Vein endothelial cell (primary cell): Measurements from ENCODE around the gene FBXO24. TPM values are rescaled to one million over a fixed set of nuclear protein-coding genes. Genes with fewer than 3 reads are reported as not detected.

Experiments
- small RNA-seq: library from RNA; depleted of rRNA; stranded (forward); fragments of <200 nt; gene quantifications from one replicate; pipeline ENCODE3, GENCODE V24; 2012
- total RNA-seq: library from RNA; depleted of rRNA; stranded (reverse); fragments of >200 nt; gene quantifications from 2 replicates; pipeline ENCODE4 v1.2.3, GENCODE V29; 2012

The FBXO24 gene
- 0.19 and 0.65 TPM in 2 replicates for total RNA-seq

DNA sequence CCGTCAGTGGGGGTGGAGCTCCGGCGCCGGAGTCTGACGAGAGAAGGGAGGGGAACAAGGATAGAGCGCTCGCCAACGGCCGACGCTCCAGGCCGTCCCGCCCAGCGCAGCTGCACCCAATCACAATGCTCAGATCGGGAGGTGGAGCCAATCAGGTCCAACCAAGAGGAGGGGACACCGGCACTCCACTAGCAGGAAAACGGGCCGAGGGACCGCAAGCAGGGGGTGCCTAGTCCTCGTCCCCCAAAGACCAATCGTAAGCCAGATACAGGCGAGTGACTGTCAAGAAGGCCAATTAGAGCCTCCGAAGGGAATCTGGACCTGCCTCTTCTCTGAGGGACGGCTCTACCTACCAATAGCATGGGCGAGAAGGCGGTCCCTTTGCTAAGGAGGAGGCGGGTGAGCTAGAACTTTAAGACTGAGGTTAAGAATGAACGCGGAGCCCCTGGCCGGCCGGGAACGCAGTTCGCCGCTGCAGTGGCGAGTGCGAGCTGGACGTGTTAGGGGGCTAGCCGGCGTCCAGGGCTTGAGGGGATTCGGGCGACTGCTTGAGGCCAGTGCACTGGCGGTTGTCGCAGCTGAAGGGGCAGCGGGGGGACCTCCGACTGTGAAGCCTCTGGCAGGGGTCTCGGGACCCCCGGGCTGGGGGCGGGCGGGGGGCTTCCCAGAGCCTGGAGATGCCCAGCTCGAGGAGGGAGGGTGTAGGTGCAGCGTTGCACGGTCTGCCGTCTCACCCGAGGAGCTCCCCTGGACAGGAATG, at the start of gene FBXO24:
Gene FBXO24 (plus strand): TSS at position 63 of the 760 bp plus-strand sequence. CDS start 298 bp downstream, at position 361.

GRCh38 chr7:100538654-100539435, 47.3 kb upstream of the FBXO24 start, which contains the start of gene AGFG2:
TSS of gene AGFG2 (plus strand) at chr7:100539203. CDS start at chr7:100539347, 144 bp downstream.

DNA sequence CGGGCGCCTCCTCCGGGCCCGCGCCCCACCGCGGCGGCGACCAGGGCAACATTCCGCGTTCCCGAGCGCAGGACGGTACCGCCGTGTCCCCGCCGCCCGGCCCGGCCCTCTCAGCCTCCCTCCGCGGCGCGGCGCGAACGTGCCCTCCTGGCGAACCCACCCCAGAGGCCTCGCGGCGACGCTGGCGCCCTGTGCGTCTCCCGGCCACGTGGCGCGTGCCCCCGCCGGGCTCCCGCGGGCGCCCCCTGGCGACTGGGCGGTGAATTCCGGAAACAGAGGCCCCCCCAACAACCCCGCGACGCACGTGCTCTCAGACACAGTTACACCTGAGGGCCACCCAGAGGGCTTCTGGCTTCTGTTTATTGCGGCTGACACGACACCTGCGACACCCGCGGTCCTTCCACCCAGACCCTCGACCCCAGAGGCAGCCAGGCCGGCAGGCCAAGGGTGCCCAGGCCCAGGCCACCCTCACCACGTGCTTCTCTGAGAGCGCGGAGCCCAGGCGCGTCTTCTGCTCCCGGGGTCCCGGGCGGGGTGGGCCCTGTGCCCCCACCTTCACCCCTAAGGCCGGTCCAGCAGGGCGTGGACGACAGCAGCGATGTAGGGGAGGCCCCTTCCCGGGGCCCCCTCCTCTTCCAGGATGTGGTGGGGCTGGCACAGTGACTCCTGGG, 12.3 kb upstream of the FBXO24 start, which contains the start of gene SAP25:
Gene SAP25 (minus strand): TSS at position 210 of the 671 bp plus-strand sequence. CDS start 158 bp downstream, at position 52.

DNA sequence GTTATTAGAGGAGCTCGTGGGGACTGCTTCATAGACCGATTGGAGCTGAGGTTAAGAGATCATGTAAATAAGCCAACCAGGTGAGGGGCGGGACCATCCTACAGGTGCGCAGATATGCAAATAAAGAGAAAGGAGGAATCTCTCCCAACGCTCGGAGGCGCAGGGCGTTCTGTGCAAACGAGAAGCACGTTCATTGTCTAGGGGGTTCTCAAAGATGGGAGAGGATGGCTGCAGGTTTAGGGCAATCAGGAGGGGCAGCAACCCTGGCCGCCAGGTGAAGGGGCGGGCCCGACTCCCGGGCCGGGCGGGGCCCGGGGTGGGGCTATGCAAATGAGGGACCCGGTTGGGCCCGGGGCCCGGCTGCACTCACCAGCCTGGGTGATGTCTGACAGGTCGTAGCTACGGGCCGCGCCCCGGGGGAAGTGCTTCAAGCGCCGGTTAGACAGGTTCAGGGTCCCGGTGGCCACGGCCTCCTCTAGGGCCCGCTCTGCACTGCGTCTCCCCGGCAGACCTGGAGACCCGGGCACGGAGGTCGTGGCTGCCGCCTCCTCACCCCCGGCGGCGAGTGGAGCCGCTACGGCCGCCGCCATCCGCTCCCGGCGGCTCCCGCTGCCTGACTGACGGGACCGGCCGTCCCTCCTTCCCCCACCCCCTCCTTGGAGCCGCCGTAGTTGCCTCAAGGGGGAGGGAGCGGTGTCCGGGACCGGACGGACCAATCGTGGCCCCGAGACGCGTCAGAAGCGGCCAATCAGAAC, 440 bp upstream of the FBXO24 start, which contains the start of gene LRCH4:
Gene LRCH4 (minus strand): TSS at position 619 of the 755 bp plus-strand sequence. CDS start 29 bp downstream, at position 590.

DNA sequence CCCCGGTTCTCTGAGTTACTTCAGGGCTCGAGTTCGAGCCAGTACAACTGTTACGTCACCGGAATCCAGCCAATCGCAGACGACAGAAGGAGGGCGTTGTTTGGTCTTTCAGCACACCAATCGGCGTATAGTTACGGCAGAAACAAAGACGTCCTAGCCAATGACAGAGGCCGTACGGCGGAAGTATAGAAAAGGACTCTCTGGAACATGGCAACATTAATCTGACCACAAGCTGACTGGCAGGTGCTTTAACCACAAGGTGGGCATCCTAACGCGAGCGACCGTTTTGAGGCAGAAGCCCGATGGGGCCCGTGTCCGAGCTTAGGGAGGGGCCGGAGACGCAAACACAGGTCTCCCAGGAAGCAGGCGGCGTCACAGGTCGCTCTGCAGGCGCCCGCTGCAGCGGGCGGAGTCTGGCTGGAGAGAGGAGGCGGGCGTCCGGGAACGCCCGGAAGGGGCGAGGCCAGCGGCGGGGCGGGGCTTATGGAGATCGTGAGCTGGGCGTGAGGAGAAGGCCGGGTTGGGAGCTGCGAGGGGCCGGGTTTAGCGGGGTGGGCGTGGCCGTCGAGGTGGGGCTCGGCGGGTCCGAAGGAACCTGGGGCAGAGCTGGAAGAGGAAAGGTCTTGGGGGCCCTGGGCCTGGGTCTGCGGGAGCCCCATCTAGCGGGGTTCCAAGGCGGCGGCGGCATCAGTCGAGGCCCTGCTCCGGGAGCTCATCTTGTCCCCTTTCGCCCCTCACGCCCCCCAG, 26.0 kb downstream of the FBXO24 start, which contains the start of gene MOSPD3:
Gene MOSPD3 (plus strand): TSS at position 558 of the 747 bp plus-strand sequence. CDS start 252 bp downstream, outside the sequence.

DNA sequence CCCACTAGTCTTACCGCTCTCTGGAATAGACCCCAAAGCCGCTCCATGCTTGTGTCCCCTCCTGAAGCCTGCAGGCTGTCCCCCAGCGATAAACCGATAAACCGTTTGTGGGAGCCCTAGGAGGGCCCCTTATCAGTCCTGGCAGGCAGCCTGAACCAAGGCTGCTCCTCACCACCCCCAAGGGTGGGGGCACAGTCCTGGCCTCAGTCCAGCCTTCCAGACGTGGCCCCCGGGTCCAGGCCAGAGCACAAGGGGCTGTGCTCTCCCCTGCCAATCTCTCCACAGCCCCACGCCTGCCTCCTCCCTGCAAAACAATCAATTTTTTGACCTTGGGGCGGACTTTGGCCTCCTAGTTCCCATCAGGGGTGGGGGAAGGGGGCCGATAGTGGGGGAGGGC, 55.3 kb downstream of the FBXO24 start, which contains the start of gene TFR2:
Gene TFR2 (minus strand): TSS at position 90 of the 397 bp plus-strand sequence. CDS start 43 bp downstream, at position 47.

Small RNA genes lying within 50 kb of the gene (small RNA-seq; reads per million reads assigned to genes)
- gene SAP25: not detected

Other genes with a start within 250 kb of the FBXO24 start
- 15.7 and 24.2 TPM in 2 replicates for gene PILRB, start 228.2 kb upstream of the FBXO24 start, total RNA-seq
- gene PILRA, start 212.8 kb upstream of the FBXO24 start, total RNA-seq: 0.38 and 0.65 TPM in 2 replicates
- gene ZCWPW1, start 157.6 kb upstream of the FBXO24 start, total RNA-seq: 0.29 and 0.98 TPM in 2 replicates
- gene MEPCE, start 156.5 kb upstream of the FBXO24 start, total RNA-seq: 43.3 and 59.4 TPM in 2 replicates
- gene PPP1R35, start 149.8 kb upstream of the FBXO24 start, total RNA-seq: 10.6 and 21.9 TPM in 2 replicates
- 0.33 and 0.48 TPM in 2 replicates for gene SPACDR, start 122.1 kb upstream of the FBXO24 start, total RNA-seq
- gene TSC22D4, start 107.1 kb upstream of the FBXO24 start, total RNA-seq: 45.5 and 51.3 TPM in 2 replicates
- gene NYAP1, start 102.4 kb upstream of the FBXO24 start, total RNA-seq: 4.0 and 4.6 TPM in 2 replicates
- gene AGFG2, start 47.1 kb upstream of the FBXO24 start, total RNA-seq: 49.3 and 52.9 TPM in 2 replicates
- gene SAP25, start 12.4 kb upstream of the FBXO24 start, total RNA-seq: not detected in 2 replicates
- 21.2 and 24.6 TPM in 2 replicates for gene LRCH4, start 199 bp upstream of the FBXO24 start, total RNA-seq
- 0.38 and 1.6 TPM in 2 replicates for gene PCOLCE, start 16.0 kb downstream of the FBXO24 start, total RNA-seq
- 12.0 and 14.4 TPM in 2 replicates for gene MOSPD3, start 26.2 kb downstream of the FBXO24 start, total RNA-seq
- under 0.01 and 0.38 TPM in 2 replicates for gene TFR2, start 55.2 kb downstream of the FBXO24 start, total RNA-seq
- not detected in 2 replicates for gene ACTL6B, start 70.1 kb downstream of the FBXO24 start, total RNA-seq
- gene GNB2, start 87.4 kb downstream of the FBXO24 start, total RNA-seq: 122 and 150 TPM in 2 replicates
- gene GIGYF1, start 107.9 kb downstream of the FBXO24 start, total RNA-seq: 22.8 and 26.1 TPM in 2 replicates
- gene POP7, start 119.8 kb downstream of the FBXO24 start, total RNA-seq: 39.2 and 43.6 TPM in 2 replicates
- not detected in 2 replicates for gene EPO, start 134.1 kb downstream of the FBXO24 start, total RNA-seq
- gene ZAN, start 147.3 kb downstream of the FBXO24 start, total RNA-seq: not detected in 2 replicates
- gene EPHB4, start 241.2 kb downstream of the FBXO24 start, total RNA-seq: 389 and 468 TPM in 2 replicates